PFSK-1 (cell line): ENCODE data around the gene RPS6KA5.

Experiments used
- FOXP2 ChIP-seq: optimal IDR thresholded peaks from 2 replicates; pipeline ENCODE3; 2011; ENCODE audit warnings: borderline replicate concordance, control low read depth, inconsistent platforms; ENCODE audit not compliant: insufficient read depth; ENCODE audit errors: extremely low read length, extremely low read depth
- POLR2AphosphoS5 ChIP-seq: IDR thresholded peaks from 2 replicates; pipeline ENCODE4 v1.6.1; 2012; ENCODE audit warnings: low read depth, mild to moderate bottlenecking, control low read depth, low read length, moderate library complexity
- REST ChIP-seq, 2 experiments: IDR thresholded peaks; 2 replicates each; pipeline versions ENCODE4 v1.6.1 to v1.8.0; 2011 to 2012; ENCODE audit warnings: low read depth in 2 of 2, low read length in 2 of 2, control low read depth in 1 of 2, inconsistent platforms in 1 of 2, mild to moderate bottlenecking in 1 of 2, moderate library complexity in 1 of 2; ENCODE audit not compliant: insufficient read depth in 1 of 2
- SIN3A ChIP-seq: IDR thresholded peaks from 2 replicates; pipeline ENCODE4 v1.6.1; 2012; ENCODE audit warnings: mild to moderate bottlenecking, low read length, moderate library complexity, borderline replicate concordance; ENCODE audit not compliant: insufficient read depth
- TAF1 ChIP-seq: IDR thresholded peaks from 2 replicates; pipeline ENCODE4 v1.6.1; 2012; ENCODE audit warnings: low read length, control low read depth, borderline replicate concordance; ENCODE audit not compliant: insufficient read depth

RPS6KA5 gene

GRCh38 chr14:90943367-90943766 lies 117.1 kb downstream of the RPS6KA5 start:
- no peak for TF ChIP-seq SIN3A
- TF ChIP-seq TAF1 = no peak
- no peak for TF ChIP-seq FOXP2
- TF ChIP-seq REST (IDR thresholded peaks at IDR 0.05; ENCODE audit: insufficient read depth in 1 of 2, low read depth in 2 of 2, low read length in 2 of 2) = no peak
- TF ChIP-seq POLR2AphosphoS5 = no peak

- TF ChIP-seq TAF1 (no peak), REST (IDR thresholded peaks at IDR 0.05; ENCODE audit: insufficient read depth in 1 of 2, low read depth in 2 of 2, low read length in 2 of 2) (no peak), SIN3A (no peak), POLR2AphosphoS5 (no peak)
Observed at GRCh38 chr14:90942511-90942910, 117.9 kb downstream of the RPS6KA5 start.

DNA sequence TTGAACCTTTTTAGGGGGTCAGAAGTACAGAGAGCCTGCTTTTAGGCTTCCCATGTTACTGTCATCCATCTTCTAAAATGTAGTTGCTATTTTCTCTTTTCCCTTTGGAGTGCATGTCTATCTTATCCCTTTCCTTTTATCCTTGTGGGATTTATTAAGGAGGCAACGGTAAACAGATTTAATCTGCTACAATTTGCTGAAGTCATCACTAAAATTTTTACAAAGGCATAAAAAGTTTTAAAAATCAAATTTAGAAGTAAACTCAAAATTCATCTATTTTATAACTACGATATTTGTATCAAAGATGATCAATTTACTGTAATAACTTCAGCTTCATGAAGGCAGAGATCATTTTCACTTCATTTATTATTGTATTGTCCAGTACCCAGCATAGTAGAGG lies 118.7 kb downstream of the RPS6KA5 start:
- TF ChIP-seq TAF1 = no peak
- TF ChIP-seq FOXP2 = no peak
- TF ChIP-seq REST (IDR thresholded peaks at IDR 0.05; ENCODE audit: insufficient read depth in 1 of 2, low read depth in 2 of 2, low read length in 2 of 2) = no peak
- TF ChIP-seq POLR2AphosphoS5 = no peak
- no peak for TF ChIP-seq SIN3A

DNA sequence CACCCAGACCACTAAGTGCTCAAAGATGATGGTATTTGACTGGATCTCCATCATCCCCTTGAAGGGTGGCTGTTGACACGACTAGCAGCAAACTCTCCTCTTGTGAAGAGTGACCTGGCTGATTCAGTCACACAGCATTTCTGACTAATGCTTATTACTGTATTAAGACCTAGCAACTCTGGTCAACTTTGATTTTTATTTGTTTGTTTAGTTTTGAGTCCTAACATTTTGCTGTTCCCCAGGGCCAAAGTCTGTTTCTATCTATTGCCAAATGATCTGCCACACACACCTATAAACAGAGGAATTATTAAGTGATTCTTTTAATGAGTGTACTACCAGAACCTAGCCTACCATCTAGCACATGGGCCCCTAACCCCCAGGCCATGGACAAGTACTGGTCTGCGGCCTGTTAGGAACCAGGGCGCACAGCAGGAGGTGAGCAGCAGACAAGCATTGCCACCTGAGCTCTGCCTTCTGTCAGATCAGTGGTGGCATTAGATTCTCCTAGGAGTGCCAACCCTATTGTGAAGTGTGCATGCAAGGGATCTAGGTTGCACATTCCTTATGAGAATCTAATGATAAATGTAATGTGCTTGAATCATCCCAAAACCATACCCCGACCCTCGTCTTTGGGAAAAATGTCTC lies 120.0 kb downstream of the RPS6KA5 start:
- TF ChIP-seq FOXP2 = no peak

GRCh38 chr14:90938615-90939014 lies 121.8 kb downstream of the RPS6KA5 start:
- TF ChIP-seq REST (IDR thresholded peaks at IDR 0.05; ENCODE audit: insufficient read depth in 1 of 2, low read depth in 2 of 2, low read length in 2 of 2) (no peak), POLR2AphosphoS5 (no peak), TAF1 (no peak), SIN3A (no peak), FOXP2 (no peak)
